ENCODE results near the gene NMRK2.
"Not testable (repeated sequence)": the region's sequence is repeated elsewhere in the genome, so short reads cannot be mapped to it uniquely, and the experiment has no call there.

Gene NMRK2

DNA sequence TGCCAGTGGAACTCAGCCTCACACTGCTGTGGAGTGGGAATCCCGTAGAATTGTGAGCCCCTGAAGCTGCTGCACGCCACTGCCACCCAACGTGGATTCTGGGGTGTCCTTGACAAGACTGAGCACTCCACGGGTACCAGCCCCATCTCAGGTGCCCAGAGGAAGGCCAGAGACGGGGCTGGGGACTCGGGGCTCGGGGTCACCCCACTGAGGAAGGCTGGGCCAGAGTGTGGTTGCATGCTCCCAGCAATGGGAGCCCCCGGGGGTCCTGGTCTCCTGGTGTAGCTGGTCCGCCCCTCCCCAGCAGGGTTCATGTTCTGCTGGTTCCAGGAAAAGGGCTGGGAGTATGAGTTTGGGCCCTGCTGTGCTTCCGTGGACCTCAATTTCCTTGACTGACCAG lies 22.8 kb downstream of the NMRK2 start:
- no peak for TF ChIP-seq FOXP2 (optimal IDR thresholded peaks at IDR 0.05; ENCODE audit: control extremely low read depth, extremely low read length, insufficient read depth)
- H3K9ac ChIP-seq (ENCODE audit: insufficient read length), result no peak overlapping the region
- H3K36me3 ChIP-seq (ENCODE audit: insufficient read depth, low read length), result no peaks in the 10 kb centered on the region; the same call in 1 of the 2 replicates

DNA sequence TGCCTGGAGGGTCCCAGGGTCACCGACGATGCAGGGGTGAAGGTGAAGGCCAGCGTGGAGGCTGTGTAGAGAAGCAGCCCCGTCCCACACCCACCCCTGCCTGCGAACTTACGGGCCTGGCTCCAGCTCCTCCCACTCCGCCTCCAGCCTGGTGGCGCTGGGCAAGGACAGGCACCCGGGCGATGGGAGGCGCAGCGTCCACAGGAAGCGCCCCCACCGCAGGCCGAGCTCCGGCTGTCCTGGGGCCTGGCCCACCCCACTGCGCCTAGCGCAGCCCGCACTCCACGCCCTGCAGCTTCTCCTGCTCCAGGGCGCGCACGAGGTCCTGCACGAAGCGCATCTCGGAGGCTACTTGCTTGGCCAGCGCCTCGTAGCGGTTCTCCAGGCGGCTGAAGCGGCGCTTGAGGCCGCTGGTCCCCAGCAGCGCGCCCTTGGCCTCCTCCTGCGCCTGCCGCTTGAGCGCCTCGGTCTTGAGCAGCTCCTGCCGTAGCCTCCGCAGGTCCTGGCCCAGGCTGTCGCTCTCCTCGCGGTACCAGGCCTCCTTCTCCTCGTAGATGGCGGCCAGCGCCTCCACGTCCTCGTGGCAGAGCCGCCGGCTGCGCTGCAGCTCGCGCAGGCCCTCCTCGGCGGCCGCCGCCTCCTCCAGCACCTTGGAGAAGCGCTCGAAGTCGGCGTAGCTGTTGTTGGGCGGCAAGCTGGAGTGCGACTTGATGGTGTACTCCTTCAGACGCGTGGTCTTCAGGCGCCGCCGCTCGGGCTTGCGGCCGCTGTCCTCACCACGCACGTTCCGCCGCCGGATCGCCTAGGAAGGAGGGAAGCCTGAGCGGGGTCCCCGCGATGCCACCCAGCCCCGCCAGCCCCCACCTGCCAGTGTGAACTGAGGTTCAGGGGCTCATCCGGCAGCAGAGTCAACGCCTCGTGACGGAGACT lies 26.2 kb downstream of the NMRK2 start:
- no peaks in the 10 kb centered on the region for H3K9me3 ChIP-seq (ENCODE audit: low read depth, low read length)
- no peak overlapping the region for H3K4me3 ChIP-seq
- H3K27ac ChIP-seq, result no peak overlapping the region
- no peak overlapping the region for H3K9ac ChIP-seq (ENCODE audit: insufficient read length)
- TF ChIP-seq FOXP2 (optimal IDR thresholded peaks at IDR 0.05; ENCODE audit: control extremely low read depth, extremely low read length, insufficient read depth) (no peak), POLR2AphosphoS5 (IDR thresholded peaks at IDR 0.05; ENCODE audit: borderline replicate concordance, low read depth, low read length) (no peak), EZH2 (IDR thresholded peaks at IDR 0.05) (no peak)
- no peak for DNase-seq (ENCODE audit: low read depth, low spot score)
- peaks cover 18% of the 10 kb centered on the region; the same call in 1 of the 2 replicates for H3K36me3 ChIP-seq (ENCODE audit: insufficient read depth, low read length)

More for the DNA sequence above, 22.8 kb downstream of the NMRK2 start:
- Histone ChIP-seq H3K4me3 (no peak overlapping the region), H3K27ac (no peak overlapping the region), H3K9me3 (ENCODE audit: low read depth, low read length) (no peaks in the 10 kb centered on the region)
- DNase-seq (ENCODE audit: low read depth, low spot score), result no peak

DNA sequence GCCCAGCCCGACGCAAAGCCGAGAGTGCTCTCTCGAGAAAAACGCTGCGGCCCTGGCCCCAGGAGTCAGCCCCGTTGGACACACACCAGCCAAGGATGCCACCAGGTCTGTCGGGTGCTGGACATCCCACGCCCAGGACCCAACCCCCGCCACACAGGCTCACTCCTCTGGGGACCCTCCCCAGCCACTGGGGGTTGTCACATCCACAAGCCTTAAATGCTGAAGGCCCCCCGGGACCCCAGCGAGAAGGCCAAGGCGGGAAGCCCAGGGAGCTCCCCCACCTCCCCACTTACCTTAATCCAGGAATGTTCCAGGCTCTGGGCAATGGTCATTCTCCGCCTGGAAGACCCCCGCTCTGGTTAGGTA lies 26.9 kb downstream of the NMRK2 start:
- no peak for DNase-seq (ENCODE audit: low read depth, low spot score)
- Histone ChIP-seq H3K36me3 (ENCODE audit: insufficient read depth, low read length) (peaks cover 18% of the 10 kb centered on the region; the same call in 1 of the 2 replicates), H3K9ac (ENCODE audit: insufficient read length) (no peak overlapping the region), H3K4me3 (no peak overlapping the region), H3K27ac (no peak overlapping the region), H3K9me3 (ENCODE audit: low read depth, low read length) (no peaks in the 10 kb centered on the region)
- TF ChIP-seq EZH2 (IDR thresholded peaks at IDR 0.05) (no peak), POLR2AphosphoS5 (IDR thresholded peaks at IDR 0.05; ENCODE audit: borderline replicate concordance, low read depth, low read length) (no peak), FOXP2 (optimal IDR thresholded peaks at IDR 0.05; ENCODE audit: control extremely low read depth, extremely low read length, insufficient read depth) (no peak)

DNA sequence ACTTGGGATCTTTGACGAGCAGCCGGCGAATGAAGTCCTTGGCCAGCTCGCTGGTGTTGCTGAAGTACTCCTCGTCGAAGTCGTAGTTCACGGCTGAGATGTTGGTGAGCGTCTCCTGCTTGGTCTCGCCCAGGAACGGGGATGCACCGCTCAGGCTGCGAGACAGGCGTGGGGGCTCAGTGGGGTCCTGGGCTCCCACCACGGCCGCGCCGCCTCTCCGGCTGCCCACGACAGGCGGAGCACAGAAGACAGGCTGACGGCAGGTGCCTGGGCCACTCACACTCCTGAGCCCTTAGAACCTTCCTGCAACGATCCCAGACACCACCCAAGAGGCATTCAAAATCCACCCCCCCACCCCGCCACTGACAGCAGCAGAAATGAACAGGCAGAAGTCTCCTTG lies 28.1 kb downstream of the NMRK2 start:
- DNase-seq (ENCODE audit: low read depth, low spot score), result no peak
- TF ChIP-seq FOXP2 (optimal IDR thresholded peaks at IDR 0.05; ENCODE audit: control extremely low read depth, extremely low read length, insufficient read depth) (no peak), EZH2 (IDR thresholded peaks at IDR 0.05) (no peak), POLR2AphosphoS5 (IDR thresholded peaks at IDR 0.05; ENCODE audit: borderline replicate concordance, low read depth, low read length) (no peak)
- peaks cover 22% of the 10 kb centered on the region; the same call in 1 of the 2 replicates for H3K36me3 ChIP-seq (ENCODE audit: insufficient read depth, low read length)
- no peak overlapping the region for H3K9ac ChIP-seq (ENCODE audit: insufficient read length)
- H3K4me3 ChIP-seq, result no peak overlapping the region
- no peaks in the 10 kb centered on the region for H3K9me3 ChIP-seq (ENCODE audit: low read depth, low read length)
- no peak overlapping the region for H3K27ac ChIP-seq

DNA sequence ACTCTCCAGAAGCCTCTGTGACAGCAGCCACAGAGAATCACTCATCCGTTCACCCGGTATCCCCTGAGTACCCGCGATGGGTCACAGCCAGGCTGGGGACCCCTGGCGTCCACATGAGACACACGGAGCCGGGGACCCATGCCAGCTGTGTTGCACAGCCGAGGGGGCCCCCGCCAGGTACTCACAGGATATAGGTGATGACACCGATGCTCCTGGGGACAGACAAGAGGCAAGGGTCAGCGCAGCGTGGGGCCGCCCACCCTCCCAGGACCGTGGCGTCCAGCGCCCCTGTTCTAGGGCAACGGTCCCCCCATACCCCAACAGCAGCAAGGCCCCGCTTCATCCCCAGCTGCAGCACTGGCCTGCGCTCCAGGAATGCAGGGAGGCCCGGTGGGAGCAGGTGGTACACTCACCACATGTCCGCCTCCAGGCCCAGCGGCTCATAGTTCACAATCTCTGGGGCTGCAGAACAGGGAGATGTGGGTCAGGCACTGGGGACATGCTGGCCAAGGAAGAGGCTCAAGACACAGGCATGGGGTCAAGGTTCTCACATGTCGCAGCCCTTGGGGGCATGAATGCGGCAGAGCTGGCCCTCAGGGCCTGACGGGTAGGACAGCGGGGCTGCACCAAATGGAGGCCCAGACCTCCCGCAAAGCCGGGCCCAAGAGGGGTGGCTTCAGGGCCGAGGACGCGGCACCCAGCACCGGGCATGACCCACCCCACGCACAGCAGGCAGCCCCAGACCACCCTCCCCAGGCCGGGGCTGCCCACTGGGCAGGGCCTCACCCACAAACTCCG lies 30.8 kb downstream of the NMRK2 start:
- Histone ChIP-seq H3K27ac (no peak overlapping the region), H3K9me3 (ENCODE audit: low read depth, low read length) (no peaks in the 10 kb centered on the region), H3K4me3 (no peak overlapping the region), H3K9ac (ENCODE audit: insufficient read length) (no peak overlapping the region), H3K36me3 (ENCODE audit: insufficient read depth, low read length) (peaks cover 37% of the 10 kb centered on the region; the same call in 1 of the 2 replicates)
- DNase-seq (ENCODE audit: low read depth, low spot score), result no peak
- TF ChIP-seq FOXP2 (optimal IDR thresholded peaks at IDR 0.05; ENCODE audit: control extremely low read depth, extremely low read length, insufficient read depth) (no peak), EZH2 (IDR thresholded peaks at IDR 0.05) (no peak), POLR2AphosphoS5 (IDR thresholded peaks at IDR 0.05; ENCODE audit: borderline replicate concordance, low read depth, low read length) (no peak)

DNA sequence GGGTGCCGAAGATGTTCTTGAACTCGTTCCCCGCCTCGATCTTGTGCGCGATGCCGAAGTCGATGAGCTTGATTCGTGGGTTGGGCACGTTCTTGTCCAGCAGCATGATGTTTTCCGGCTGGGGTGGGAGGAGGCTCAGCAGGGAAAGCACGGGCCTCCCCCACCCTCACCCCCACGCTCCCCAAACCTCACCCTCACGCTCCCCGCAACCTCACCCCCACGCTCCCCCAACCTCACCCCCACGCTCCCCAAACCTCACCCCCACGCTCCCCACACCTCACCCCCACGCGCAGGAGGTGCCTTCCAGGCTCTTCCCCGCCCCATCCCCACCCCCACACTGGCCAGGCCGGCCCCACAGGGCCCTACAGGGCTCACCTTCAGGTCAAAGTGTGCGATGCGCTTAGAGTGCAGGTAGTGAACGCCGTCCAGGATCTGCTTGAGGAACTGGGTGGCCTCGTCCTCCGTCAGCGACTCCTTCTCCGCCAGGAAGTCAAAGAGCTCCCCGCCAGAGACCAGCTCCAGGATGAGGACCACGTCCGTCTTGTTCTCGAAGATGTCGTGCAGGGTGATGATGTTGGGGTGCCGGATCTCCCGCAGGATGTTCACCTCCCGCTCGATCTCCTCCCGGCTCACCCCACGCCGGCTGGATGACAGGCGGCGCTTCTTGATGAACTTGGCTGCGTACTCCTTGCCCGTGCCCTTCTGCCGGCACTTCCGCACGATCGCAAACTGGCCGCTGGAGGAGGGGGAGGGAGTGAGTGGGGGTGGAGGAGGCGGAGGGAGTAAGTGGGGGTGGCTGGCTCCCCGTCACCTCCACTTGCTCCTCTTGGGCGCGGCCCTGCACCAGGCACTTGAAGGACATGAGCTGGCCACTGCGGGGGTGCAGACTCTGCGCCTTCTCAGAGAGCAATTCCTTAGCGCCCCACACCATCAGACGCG lies 31.7 kb downstream of the NMRK2 start:
- DNase-seq (ENCODE audit: low read depth, low spot score), result no peak
- H3K36me3 ChIP-seq (ENCODE audit: insufficient read depth, low read length), result peaks cover 37% of the 10 kb centered on the region; the same call in 1 of the 2 replicates
- TF ChIP-seq FOXP2 (optimal IDR thresholded peaks at IDR 0.05; ENCODE audit: control extremely low read depth, extremely low read length, insufficient read depth) (no peak), EZH2 (IDR thresholded peaks at IDR 0.05) (no peak), POLR2AphosphoS5 (IDR thresholded peaks at IDR 0.05; ENCODE audit: borderline replicate concordance, low read depth, low read length) (no peak)
- H3K27ac ChIP-seq, result no peak overlapping the region
- no peaks in the 10 kb centered on the region for H3K9me3 ChIP-seq (ENCODE audit: low read depth, low read length)
- H3K9ac ChIP-seq (ENCODE audit: insufficient read length), result no peak overlapping the region
- H3K4me3 ChIP-seq, result no peak overlapping the region

DNA sequence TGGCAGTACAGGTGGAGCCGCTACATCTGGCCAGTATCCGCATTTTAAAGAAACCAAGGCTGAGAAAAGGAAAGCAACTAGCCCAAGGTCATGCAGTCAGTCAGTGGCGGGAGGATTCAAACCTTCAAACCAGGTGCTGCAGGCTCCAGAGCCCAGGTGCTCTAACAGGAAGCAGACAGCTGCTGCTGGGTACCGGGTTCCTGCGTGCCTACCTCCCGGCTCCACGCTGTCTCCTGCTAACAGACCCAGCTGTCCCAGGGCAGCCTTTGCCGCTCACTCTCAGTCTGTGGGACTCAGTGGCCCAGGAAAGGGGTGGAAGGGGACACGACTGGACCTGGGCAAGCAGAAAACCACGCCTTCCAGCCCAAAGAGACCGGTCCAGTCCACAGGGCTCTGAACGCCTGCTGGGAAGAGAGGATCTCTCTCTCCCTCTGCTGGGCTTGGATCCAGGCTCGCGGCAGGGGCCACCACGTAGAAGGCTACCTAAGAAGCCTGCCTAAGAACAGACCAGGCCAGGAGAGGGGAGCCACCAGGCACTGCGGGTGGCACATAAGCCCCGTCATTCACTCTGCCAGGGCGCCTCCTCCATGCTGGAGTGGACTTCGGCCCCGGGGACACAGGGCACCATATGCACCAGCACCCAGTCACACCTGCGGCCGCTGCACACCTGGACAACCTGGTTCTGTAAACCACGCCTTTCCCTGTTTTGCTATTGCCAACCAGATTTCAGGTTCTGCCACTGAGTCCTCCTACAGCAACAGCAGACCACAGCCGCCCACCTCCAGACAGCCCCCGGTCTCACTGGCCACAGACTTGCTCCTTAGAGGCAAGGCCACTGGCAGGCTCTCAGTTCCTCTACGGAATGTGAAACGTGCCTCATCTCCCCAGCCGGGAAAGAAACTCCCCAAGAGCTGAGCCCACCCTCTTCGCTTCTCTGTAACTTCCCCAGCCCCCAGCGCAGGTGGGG lies 33.5 kb downstream of the NMRK2 start:
- DNase-seq (ENCODE audit: low read depth, low spot score), result no peak
- peaks cover 32% of the 10 kb centered on the region; the same call in 1 of the 2 replicates for H3K36me3 ChIP-seq (ENCODE audit: insufficient read depth, low read length)
- no peak for TF ChIP-seq FOXP2 (optimal IDR thresholded peaks at IDR 0.05; ENCODE audit: control extremely low read depth, extremely low read length, insufficient read depth)
- TF ChIP-seq EZH2 (IDR thresholded peaks at IDR 0.05), result no peak
- no peak for TF ChIP-seq POLR2AphosphoS5 (IDR thresholded peaks at IDR 0.05; ENCODE audit: borderline replicate concordance, low read depth, low read length)
- H3K27ac ChIP-seq, result no peak overlapping the region
- H3K9ac ChIP-seq (ENCODE audit: insufficient read length), result no peak overlapping the region
- H3K4me3 ChIP-seq, result no peak overlapping the region
- no peaks in the 10 kb centered on the region for H3K9me3 ChIP-seq (ENCODE audit: low read depth, low read length)

DNA sequence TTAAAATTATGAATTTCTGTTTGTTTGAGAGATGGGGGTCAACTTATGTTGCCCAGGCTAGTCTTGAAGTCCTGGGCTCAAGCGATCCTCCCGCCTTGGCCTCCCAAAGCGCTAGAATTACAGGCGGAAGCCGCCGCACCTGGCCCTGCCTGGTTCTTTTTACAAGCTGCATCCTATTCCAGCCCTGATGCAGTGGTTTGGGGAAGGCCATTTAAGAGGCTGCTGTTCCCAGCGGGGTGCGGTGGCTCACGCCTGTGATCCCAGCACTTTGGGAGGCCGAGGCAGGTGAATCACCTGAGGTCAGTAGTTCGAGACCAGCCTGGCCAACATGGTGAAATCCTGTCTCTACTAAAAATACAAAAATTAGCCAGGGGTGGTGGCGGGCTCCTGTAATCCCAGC lies 35.1 kb downstream of the NMRK2 start:
- H3K9me3 ChIP-seq (ENCODE audit: low read depth, low read length); DNase-seq (ENCODE audit: low read depth, low spot score); H3K4me3 ChIP-seq: not testable (repeated sequence)
- H3K9ac ChIP-seq (ENCODE audit: insufficient read length), result peak overlapping the region; percentile 62
- H3K36me3 ChIP-seq (ENCODE audit: insufficient read depth, low read length), result peaks cover 30% of the 10 kb centered on the region; the same call in 1 of the 2 replicates
- H3K27ac ChIP-seq, result peak overlapping the region; percentile 92
